IMR-90 (cell line): ENCODE data around the gene ARMC9. TPM values are rescaled to one million over a fixed set of nuclear protein-coding genes. Genes with fewer than 3 reads are reported as not detected.

Experiments used
- ATAC-seq: fragments of 200-7000 bp; cut with Tn5 transposase; 2 replicates; pipeline ENCODE4 v1.9.1; 2020; ENCODE audit warnings: low read depth, mild to moderate bottlenecking, moderate library complexity
- BruUV-seq: library from RNA; stranded (reverse); fragments of 400-500 nt; replicated peaks from 2 replicates; lab custom pipeline; 2021; lab: Mats Ljungman, UMichigan
- CTCF ChIA-PET: fragments of 300-600 bp; formaldehyde crosslinking; extraction: SDS; loops from one replicate; lab custom pipeline; 2021; ENCODE audit warnings: antibody characterized with exemption; lab: Yijun Ruan, JAX
- POLR2A ChIA-PET: fragments of 300-600 bp; sonication (Branson Sonifier 250); formaldehyde crosslinking; loops from one replicate; lab custom pipeline; 2022; ENCODE audit warnings: antibody characterized with exemption; ENCODE audit not compliant: unreplicated experiment; lab: Charles Lee
- DNase-seq: peaks from one replicate; pipeline ENCODE4 v3.0.0; 2013
- H2AFZ ChIP-seq: replicated peaks from 2 replicates; pipeline ENCODE3; 2013; ENCODE audit warnings: low read length, mild to moderate bottlenecking; ENCODE audit not compliant: poor library complexity
- H2AK5ac ChIP-seq: 2 replicates; pipeline ENCODE4 v1.6.1; 2013; ENCODE audit warnings: low read depth, low read length, inconsistent platforms
- H2AK9ac ChIP-seq: replicated peaks from 2 replicates; pipeline ENCODE3; 2013; ENCODE audit warnings: mild to moderate bottlenecking, low read depth, low read length, moderate library complexity; ENCODE audit not compliant: poor library complexity
- H2BK120ac ChIP-seq: 2 replicates; pipeline ENCODE4 v1.6.1; 2013; ENCODE audit warnings: low read depth, low read length, inconsistent platforms
- H2BK15ac ChIP-seq: 3 replicates; pipeline ENCODE4 v1.6.1; 2013; ENCODE audit warnings: low read depth, low read length, inconsistent platforms
- H2BK20ac ChIP-seq: 2 replicates; pipeline ENCODE4 v1.6.1; 2013; ENCODE audit warnings: low read depth, mild to moderate bottlenecking, inconsistent platforms, low read length, moderate library complexity
- H2BK5ac ChIP-seq: 2 replicates; pipeline ENCODE4 v1.6.1; 2013; ENCODE audit warnings: mild to moderate bottlenecking, low read depth, low read length, inconsistent platforms; ENCODE audit not compliant: poor library complexity, severe bottlenecking
- H3K14ac ChIP-seq: replicated peaks from 2 replicates; pipeline ENCODE4 v1.6.1; 2013; ENCODE audit warnings: low read depth, low read length, inconsistent platforms
- H3K18ac ChIP-seq: 2 replicates; pipeline ENCODE4 v1.6.1; 2013; ENCODE audit warnings: low read depth, low read length, control low read depth
- H3K23ac ChIP-seq: 2 replicates; pipeline ENCODE4 v1.6.1; 2013; ENCODE audit warnings: low read depth, low read length, inconsistent platforms
- H3K27ac ChIP-seq: 2 replicates; pipeline ENCODE4 v1.5.1; 2013; ENCODE audit warnings: mild to moderate bottlenecking, control low read depth, low read length; ENCODE audit not compliant: insufficient read depth
- H3K27me3 ChIP-seq: 2 replicates; pipeline ENCODE4 v1.6.1; 2013; ENCODE audit warnings: low read length; ENCODE audit not compliant: control insufficient read depth, insufficient read depth
- H3K36me3 ChIP-seq: 2 replicates; pipeline ENCODE4 v1.6.1; 2013; ENCODE audit warnings: low read length, mixed read lengths; ENCODE audit not compliant: control insufficient read depth, insufficient read depth
- H3K4ac ChIP-seq: 2 replicates; pipeline ENCODE4 v1.6.1; 2013; ENCODE audit warnings: low read depth, low read length, inconsistent platforms
- H3K4me1 ChIP-seq: 2 replicates; pipeline ENCODE4 v1.6.1; 2013; ENCODE audit warnings: low read length, mixed read lengths; ENCODE audit not compliant: control insufficient read depth, insufficient read depth
- H3K4me2 ChIP-seq: 2 replicates; pipeline ENCODE4 v1.6.1; 2013; ENCODE audit warnings: low read depth, mild to moderate bottlenecking, control low read depth, low read length, moderate library complexity
- H3K4me3 ChIP-seq: 2 replicates; pipeline ENCODE4 v1.5.1; 2013; ENCODE audit warnings: low read depth, mild to moderate bottlenecking, control low read depth, low read length, moderate library complexity; ENCODE audit not compliant: insufficient read depth
- H3K56ac ChIP-seq: 2 replicates; pipeline ENCODE4 v1.6.1; 2013; ENCODE audit warnings: low read length, inconsistent platforms; ENCODE audit not compliant: insufficient read depth; ENCODE audit errors: extremely low read depth
- H3K79me1 ChIP-seq, 2 experiments: 2 replicates each; pipeline ENCODE4 v1.6.1; 2013; ENCODE audit warnings: low read length in 2 of 2, inconsistent platforms in 1 of 2, low read depth in 1 of 2
- H3K9ac ChIP-seq: 2 replicates; pipeline ENCODE4 v1.6.1; 2013; ENCODE audit warnings: low read depth, low read length, control low read depth
- H3K9me1 ChIP-seq: 2 replicates; pipeline ENCODE4 v1.6.1; 2013; ENCODE audit warnings: low read length, inconsistent platforms; ENCODE audit not compliant: insufficient read depth
- H3K9me3 ChIP-seq: 2 replicates; pipeline ENCODE4 v1.6.1; 2013; ENCODE audit warnings: low read length; ENCODE audit not compliant: control insufficient read depth, insufficient read depth
- H4K20me1 ChIP-seq: 2 replicates; pipeline ENCODE4 v1.6.1; 2013; ENCODE audit warnings: low read length, inconsistent platforms; ENCODE audit not compliant: insufficient read depth
- H4K5ac ChIP-seq: 2 replicates; pipeline ENCODE4 v1.6.1; 2013; ENCODE audit warnings: mild to moderate bottlenecking, low read depth, low read length, control low read depth
- H4K8ac ChIP-seq, 2 experiments: 2 replicates each; pipeline ENCODE4 v1.6.1; 2013; ENCODE audit warnings: low read depth in 2 of 2, low read length in 2 of 2, control low read depth in 1 of 2, inconsistent platforms in 1 of 2
- H4K91ac ChIP-seq: 2 replicates; pipeline ENCODE4 v1.6.1; 2013; ENCODE audit warnings: low read depth, low read length, inconsistent platforms; ENCODE audit not compliant: insufficient read depth
- BHLHE40 ChIP-seq: fragments of 150-350 bp; IDR thresholded peaks from 2 replicates; pipeline ENCODE4 v1.6.1; 2016; ENCODE audit warnings: mild to moderate bottlenecking, low read depth, low read length
- CEBPB ChIP-seq: IDR thresholded peaks from 2 replicates; pipeline ENCODE4 v1.6.1; 2012; ENCODE audit warnings: low read depth, low read length, improper control_type of control experiment
- CHD1 ChIP-seq: IDR thresholded peaks from 2 replicates; pipeline ENCODE4 v1.6.1; 2012; ENCODE audit warnings: low read depth, low read length, improper control_type of control experiment
- FOS ChIP-seq: fragments of 150-350 bp; IDR thresholded peaks from 2 replicates; pipeline ENCODE4 v1.6.1; 2016; ENCODE audit warnings: low read depth, low read length
- MAFK ChIP-seq: IDR thresholded peaks from 2 replicates; pipeline ENCODE4 v1.6.1; 2012; ENCODE audit warnings: low read depth, low read length, improper control_type of control experiment
- MAZ ChIP-seq: IDR thresholded peaks from 2 replicates; pipeline ENCODE4 v1.6.1; 2012; ENCODE audit warnings: low read depth, mild to moderate bottlenecking, low read length, improper control_type of control experiment, moderate library complexity, borderline replicate concordance
- MXI1 ChIP-seq: IDR thresholded peaks from 2 replicates; pipeline ENCODE4 v1.6.1; 2012; ENCODE audit warnings: low read depth, mild to moderate bottlenecking, low read length, moderate library complexity, borderline replicate concordance
- NFE2L2 ChIP-seq: fragments of 150-350 bp; IDR thresholded peaks from 2 replicates; pipeline ENCODE4 v1.6.1; 2016; ENCODE audit warnings: low read depth, mild to moderate bottlenecking, low read length
- POLR2A ChIP-seq: IDR thresholded peaks from 2 replicates; pipeline ENCODE4 v1.6.1; 2012; ENCODE audit warnings: mild to moderate bottlenecking, low read depth, low read length
- RAD21 ChIP-seq: IDR thresholded peaks from 2 replicates; pipeline ENCODE4 v1.6.1; 2012; ENCODE audit warnings: low read length, improper control_type of control experiment
- RCOR1 ChIP-seq: IDR thresholded peaks from 2 replicates; pipeline ENCODE4 v1.6.1; 2012; ENCODE audit warnings: mild to moderate bottlenecking, low read length, improper control_type of control experiment; ENCODE audit not compliant: insufficient replicate concordance
- RFX5 ChIP-seq: IDR thresholded peaks from 2 replicates; pipeline ENCODE4 v1.8.0; 2012; ENCODE audit warnings: low read depth, mild to moderate bottlenecking, low read length, moderate library complexity
- SMC3 ChIP-seq: fragments of 150-350 bp; IDR thresholded peaks from 2 replicates; pipeline ENCODE4 v1.6.1; 2016; ENCODE audit warnings: low read depth, mild to moderate bottlenecking, antibody characterized with exemption, low read length, moderate library complexity
- WGBS, 2 experiments: methylation state at CpG; one replicate each; pipeline versions ENCODE4 v1.1.5 to v1.1.7; 2013; ENCODE audit warnings: missing lambda C conversion rate in 2 of 2; ENCODE audit not compliant: insufficient read length in 1 of 2; ENCODE audit errors: extremely low coverage in 2 of 2; 5-methylcytosine and 5-hydroxymethylcytosine counted together
- dilution Hi-C: fragments of 300-500 bp; cut with HindIII; formaldehyde crosslinking; loops from one replicate; pipeline ENCODE4 v1.14.3; 2018; ENCODE audit warnings: low sequenced_read_pairs; ENCODE audit not compliant: unreplicated experiment
- in situ Hi-C: fragments of 300-500 bp; cut with MboI; formaldehyde crosslinking; loops from 3 replicates; pipeline ENCODE4 v1.14.3; 2019; ENCODE audit warnings: low sequenced_read_pairs, inconsistent platforms, mixed read lengths
- intact Hi-C: fragments of 100-400 bp; cut with micrococcal nuclease; formaldehyde crosslinking; loops from 2 replicates; pipeline ENCODE4 v1.10.0; 2022
- polyA plus RNA-seq, 3 experiments: library from polyadenylated mRNA; depleted of rRNA; stranded (reverse); fragments of >200 nt; gene quantifications; 2 replicates each; pipeline ENCODE4 v1.2.3, GENCODE V29; 2012; ENCODE audit warnings: low replicate concordance in 1 of 3
- total RNA-seq: library from RNA; depleted of rRNA; stranded (reverse); fragments of >200 nt; gene quantifications from 2 replicates; pipeline ENCODE4 v1.2.3, GENCODE V29; 2012
- TF ChIP-seq, protein P1 (sequence below): conservative IDR thresholded peaks from 2 replicates; pipeline ENCODE4 v1.5.1; 2012; ENCODE audit warnings: mild to moderate bottlenecking, low read depth, low read length, improper control_type of control experiment
- TF ChIP-seq, protein P2 (sequence below): fragments of 150-350 bp; IDR thresholded peaks from 2 replicates; pipeline ENCODE4 v1.6.1; 2016; ENCODE audit warnings: low read depth, mild to moderate bottlenecking, low read length, moderate library complexity, borderline replicate concordance
- TF ChIP-seq, protein P3 (sequence below): fragments of 150-350 bp; IDR thresholded peaks from 2 replicates; pipeline ENCODE4 v1.6.1; 2017; ENCODE audit warnings: mild to moderate bottlenecking, antibody characterized with exemption, low read length, low read depth

The ARMC9 gene
- total and polyA plus RNA-seq, 2 of the 4 experiments (the other 2 are of a cell fraction): 36.0 to 46.6 TPM

DNA sequence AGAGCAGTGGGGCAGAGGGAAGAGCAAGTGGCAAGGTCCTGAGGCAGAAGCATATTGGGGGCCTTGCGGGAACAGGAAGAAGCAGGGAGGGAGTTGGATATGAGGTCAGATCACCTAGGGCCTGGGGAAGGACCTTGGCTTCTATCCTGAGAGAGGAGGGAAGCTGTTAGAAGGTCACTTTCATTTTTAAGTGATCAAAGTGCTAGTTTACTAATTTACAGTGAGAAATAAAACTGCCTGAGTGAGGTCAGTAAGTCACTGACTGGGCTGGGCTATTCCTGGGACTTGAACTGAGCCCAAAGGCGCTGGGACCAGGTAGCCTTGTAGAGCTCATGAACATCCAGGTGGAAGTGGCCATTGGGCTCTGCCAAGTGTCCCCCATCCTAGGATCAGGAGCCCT, 120.5 kb downstream of the ARMC9 start:
- no peak overlapping the region for H4K91ac ChIP-seq
- H3K14ac ChIP-seq: no peak overlapping the region
- peaks cover 6% of the 10 kb centered on the region for H3K36me3 ChIP-seq
- H3K18ac ChIP-seq: no peak overlapping the region
- H3K4me1 ChIP-seq: no peaks in the 10 kb centered on the region
- H3K9me1 ChIP-seq: peaks cover 4% of the 10 kb centered on the region; the same call in 1 of the 2 replicates
- BruUV-seq: no TSS peak
- H3K27ac ChIP-seq: no peak overlapping the region
- ChIA-PET CTCF (no interaction called here), POLR2A (interaction anchor here (0.5 kb wide), 1 partner anchor 18 kb away, joined by 5 read pairs; no protein-coding TSS in a partner anchor)
- no peak for DNase-seq
- intact Hi-C loops (no loop called here), in situ Hi-C loops (no loop called here), dilution Hi-C loops (no loop called here)
- H4K5ac ChIP-seq: no peak overlapping the region
- H3K23ac ChIP-seq: no peak overlapping the region
- H4K20me1 ChIP-seq: no peaks in the 10 kb centered on the region
- no peak overlapping the region for H2BK5ac ChIP-seq
- 90% methylated on average over 2 of the region's 2 CpGs; no CpG with 5 or more reads in 1 of the 2 experiments for WGBS, 2 experiments
- H3K9me3 ChIP-seq: no peaks in the 10 kb centered on the region
- no peak overlapping the region for H3K56ac ChIP-seq
- H4K8ac ChIP-seq: no peak overlapping the region
- ATAC-seq: no peak
- no peak overlapping the region for H3K4me3 ChIP-seq
- no peak overlapping the region for H2AK9ac ChIP-seq
- no peak overlapping the region for H2AFZ ChIP-seq
- TF ChIP-seq, protein P1, sequence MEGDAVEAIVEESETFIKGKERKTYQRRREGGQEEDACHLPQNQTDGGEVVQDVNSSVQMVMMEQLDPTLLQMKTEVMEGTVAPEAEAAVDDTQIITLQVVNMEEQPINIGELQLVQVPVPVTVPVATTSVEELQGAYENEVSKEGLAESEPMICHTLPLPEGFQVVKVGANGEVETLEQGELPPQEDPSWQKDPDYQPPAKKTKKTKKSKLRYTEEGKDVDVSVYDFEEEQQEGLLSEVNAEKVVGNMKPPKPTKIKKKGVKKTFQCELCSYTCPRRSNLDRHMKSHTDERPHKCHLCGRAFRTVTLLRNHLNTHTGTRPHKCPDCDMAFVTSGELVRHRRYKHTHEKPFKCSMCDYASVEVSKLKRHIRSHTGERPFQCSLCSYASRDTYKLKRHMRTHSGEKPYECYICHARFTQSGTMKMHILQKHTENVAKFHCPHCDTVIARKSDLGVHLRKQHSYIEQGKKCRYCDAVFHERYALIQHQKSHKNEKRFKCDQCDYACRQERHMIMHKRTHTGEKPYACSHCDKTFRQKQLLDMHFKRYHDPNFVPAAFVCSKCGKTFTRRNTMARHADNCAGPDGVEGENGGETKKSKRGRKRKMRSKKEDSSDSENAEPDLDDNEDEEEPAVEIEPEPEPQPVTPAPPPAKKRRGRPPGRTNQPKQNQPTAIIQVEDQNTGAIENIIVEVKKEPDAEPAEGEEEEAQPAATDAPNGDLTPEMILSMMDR: no peak
- TF ChIP-seq, protein P2, sequence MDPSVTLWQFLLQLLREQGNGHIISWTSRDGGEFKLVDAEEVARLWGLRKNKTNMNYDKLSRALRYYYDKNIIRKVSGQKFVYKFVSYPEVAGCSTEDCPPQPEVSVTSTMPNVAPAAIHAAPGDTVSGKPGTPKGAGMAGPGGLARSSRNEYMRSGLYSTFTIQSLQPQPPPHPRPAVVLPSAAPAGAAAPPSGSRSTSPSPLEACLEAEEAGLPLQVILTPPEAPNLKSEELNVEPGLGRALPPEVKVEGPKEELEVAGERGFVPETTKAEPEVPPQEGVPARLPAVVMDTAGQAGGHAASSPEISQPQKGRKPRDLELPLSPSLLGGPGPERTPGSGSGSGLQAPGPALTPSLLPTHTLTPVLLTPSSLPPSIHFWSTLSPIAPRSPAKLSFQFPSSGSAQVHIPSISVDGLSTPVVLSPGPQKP: no peak
- TF ChIP-seq RFX5 (no peak), POLR2A (no peak), BHLHE40 (no peak), RCOR1 (no peak), SMC3 (no peak), FOS (no peak), RAD21 (no peak), NFE2L2 (no peak), MAZ (no peak), CEBPB (no peak), CHD1 (no peak), MAFK (no peak), MXI1 (no peak)
- TF ChIP-seq, protein P3, sequence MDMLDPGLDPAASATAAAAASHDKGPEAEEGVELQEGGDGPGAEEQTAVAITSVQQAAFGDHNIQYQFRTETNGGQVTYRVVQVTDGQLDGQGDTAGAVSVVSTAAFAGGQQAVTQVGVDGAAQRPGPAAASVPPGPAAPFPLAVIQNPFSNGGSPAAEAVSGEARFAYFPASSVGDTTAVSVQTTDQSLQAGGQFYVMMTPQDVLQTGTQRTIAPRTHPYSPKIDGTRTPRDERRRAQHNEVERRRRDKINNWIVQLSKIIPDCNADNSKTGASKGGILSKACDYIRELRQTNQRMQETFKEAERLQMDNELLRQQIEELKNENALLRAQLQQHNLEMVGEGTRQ: no peak
- no peak overlapping the region for H3K4me2 ChIP-seq
- no peak overlapping the region for H3K9ac ChIP-seq
- no peak overlapping the region for H2AK5ac ChIP-seq
- H3K27me3 ChIP-seq: no peaks in the 10 kb centered on the region
- no peak overlapping the region for H3K4ac ChIP-seq
- H3K79me1 ChIP-seq: no peaks in the 10 kb centered on the region; a peak in 1 of 4 replicates
- no peak overlapping the region for H2BK20ac ChIP-seq
- no peak overlapping the region for H2BK120ac ChIP-seq
- H2BK15ac ChIP-seq: no peak overlapping the region
